Inferior parietal cortex (tissue), 1 donor: ENCODE measurements around the gene FAM83F.

Source experiments
- DNase-seq: peaks from one replicate; pipeline ENCODE4 v3.0.0-alpha.2; 2016; ENCODE audit errors: extremely low spot score

Gene FAM83F

GRCh38 chr22:39965748-39966147, 29.0 kb upstream of the FAM83F start:
- DNase-seq = no peak

GRCh38 chr22:39966470-39966869, 28.3 kb upstream of the FAM83F start:
- no peak for DNase-seq

- DNase-seq = no peak
Measured at GRCh38 chr22:39967103-39967829, 27.5 kb upstream of the FAM83F start.

GRCh38 chr22:39967996-39968972, 26.5 kb upstream of the FAM83F start:
- no peak for DNase-seq

- no peak for DNase-seq
Measured at GRCh38 chr22:39970742-39971141, 24.0 kb upstream of the FAM83F start.

GRCh38 chr22:39972641-39973040, 22.1 kb upstream of the FAM83F start:
- no peak for DNase-seq

- DNase-seq = no peak
Measured at GRCh38 chr22:39973656-39974055, 21.1 kb upstream of the FAM83F start.

GRCh38 chr22:39974065-39974464, 20.7 kb upstream of the FAM83F start:
- no peak for DNase-seq

- no peak for DNase-seq
Measured at GRCh38 chr22:39979048-39979447, 15.7 kb upstream of the FAM83F start.

- DNase-seq = no peak
Measured at GRCh38 chr22:39979458-39979857, 15.3 kb upstream of the FAM83F start.

GRCh38 chr22:39980596-39980995, 14.2 kb upstream of the FAM83F start:
- no peak for DNase-seq

- no peak for DNase-seq
Measured at GRCh38 chr22:39983346-39983745, 11.4 kb upstream of the FAM83F start.

- DNase-seq = no peak
Measured at GRCh38 chr22:39984006-39984405, 10.7 kb upstream of the FAM83F start.

GRCh38 chr22:39984746-39985145, 10.0 kb upstream of the FAM83F start:
- DNase-seq = no peak

- DNase-seq = no peak
Measured at GRCh38 chr22:39985383-39986035, 9.2 kb upstream of the FAM83F start.

- DNase-seq = no peak
Measured at GRCh38 chr22:39988386-39989114, 6.2 kb upstream of the FAM83F start.

GRCh38 chr22:39989633-39990032, 5.1 kb upstream of the FAM83F start:
- DNase-seq = no peak

- DNase-seq = no peak
Measured at GRCh38 chr22:39990686-39991085, 4.1 kb upstream of the FAM83F start.

- no peak for DNase-seq
Measured at GRCh38 chr22:39991159-39991860, 3.4 kb upstream of the FAM83F start.

GRCh38 chr22:39992088-39992826, 2.5 kb upstream of the FAM83F start:
- no peak for DNase-seq
